Psoas muscle (tissue), 8 donors: ENCODE results near the gene EIF3J. TPM values are rescaled to one million over a fixed set of nuclear protein-coding genes. Genes with fewer than 3 reads are reported as not detected.

Source experiments
- ATAC-seq, 4 donors: fragments of 200-7000 bp; cut with Tn5 transposase; one replicate each; pipeline ENCODE4 v1.9.1; 2020; ENCODE audit warnings: moderate library complexity in 3 of 4, mild to moderate bottlenecking in 2 of 4
- DNase-seq, 2 donors: peaks; one replicate each; pipeline ENCODE4 v3.0.0-alpha.2; 2020
- H3K27ac ChIP-seq: fragments of 200-600 bp; one replicate; pipeline ENCODE4 v1.8.0; 2022
- H3K27me3 ChIP-seq, 3 donors: fragments of 200-600 bp in 1 of 3; one replicate each; pipeline versions ENCODE4 v1.6.1 to v1.8.0; 2013 to 2022; ENCODE audit warnings: low read length in 2 of 3, mild to moderate bottlenecking in 2 of 3, moderate library complexity in 1 of 3; ENCODE audit not compliant: insufficient read depth in 3 of 3
- H3K36me3 ChIP-seq, 2 donors: fragments of 200-600 bp in 1 of 2; one replicate each; pipeline versions ENCODE4 v1.6.1 to v1.8.0; 2013 to 2022; ENCODE audit warnings: low read depth in 1 of 2, mild to moderate bottlenecking in 1 of 2, moderate library complexity in 1 of 2; ENCODE audit not compliant: insufficient read depth in 1 of 2
- H3K4me1 ChIP-seq: fragments of 200-600 bp; one replicate; pipeline ENCODE4 v1.8.0; 2022
- H3K4me3 ChIP-seq: fragments of 200-600 bp; one replicate; pipeline ENCODE4 v1.8.0; 2022; ENCODE audit warnings: mild to moderate bottlenecking
- H3K9me3 ChIP-seq: fragments of 200-600 bp; one replicate; pipeline ENCODE4 v1.8.0; 2022
- WGBS, 3 donors: extraction: QIAGEN DNeasy Blood & Tissue Kit; methylation state at CpG; one replicate each; pipeline versions ENCODE4 v1.1.6 to v1.1.7; 2013; 5-methylcytosine and 5-hydroxymethylcytosine counted together
- intact Hi-C, 2 donors: fragments of 100-400 bp; cut with DNase I; formaldehyde crosslinking; loops; one replicate each; pipeline versions ENCODE4 v1.11.0 to v1.14.2; 2022
- long read RNA-seq, 2 donors: library from polyadenylated mRNA; unstranded; transcript quantifications; one replicate each; pipeline ENCODE4 v2.0.0, GENCODE V29; 2021
- polyA plus RNA-seq, 3 donors: library from polyadenylated mRNA; stranded (reverse); fragments of 200-250 nt; gene quantifications; one replicate each; pipeline ENCODE4 v1.2.3, GENCODE V29; 2013
- total RNA-seq, 4 donors: library from RNA; stranded (reverse); fragmentation: NEBNext Ultra II Directional in 2 of 4; extraction: Animal tissue kit (Norgen Biotek cat#: 25700) in 2 of 4; gene quantifications; one replicate each; pipeline versions ENCODE4 v1.2.1 to v1.2.4, GENCODE V29; 2021 to 2023
- TF ChIP-seq, protein P1 (sequence below): fragments of 200-600 bp; IDR thresholded peaks from one replicate; pipeline ENCODE4 v1.8.0; 2022; ENCODE audit warnings: antibody characterized with exemption
- donor health status: healthy with polysubstance abuse.
- donor health status: DM: no; HTN: no; CAD: no; lungs with moderate emphysema.
- donor health status: Bipolar disorder and iron deficiency.
- donor health status: healthy.
- donor health status: DM: yes; HTN: yes; CAD: no.
- donor health status: DM: no; HTN: no; CAD: no.
- donor health status: DM: no; HTN: no; CAD: no.
- donor health status: DM: yes; HTN: yes; CAD: no.

Gene EIF3J
- total RNA-seq, result 100 to 1,000 TPM; 123 to 233 (median 201) TPM
- polyA plus RNA-seq, result 100 to 1,000 TPM; 162 to 238 (median 213) TPM
- long read RNA-seq, donor 1, transcript EIF3J-201 (8 exons, 2,569 nt), result major isoform, 72 of 106 reads
- long read RNA-seq, donor 1, partial matches to known transcripts, result 29 of 106 reads
- long read RNA-seq, donor 1, other reads (novel, unspliced or antisense), result 5 of 106 reads
- long read RNA-seq, donor 2, transcript EIF3J-201 (8 exons, 2,569 nt), result major isoform, 115 of 161 reads
- long read RNA-seq, donor 2, partial matches to known transcripts, result 39 of 161 reads
- long read RNA-seq, donor 2, other reads (novel, unspliced or antisense), result 5 of 161 reads

GRCh38 chr15:44536962-44537734 lies at the start of gene EIF3J:
Gene EIF3J (plus strand): TSS chr15:44537147. CDS start chr15:44537195, 48 bp downstream.
- intact Hi-C loops, result loop anchor here in 1 of 2 donors (5.0 kb wide), 1 partner anchor 110 kb away; the partner anchor contains the start of gene CTDSPL2
- Histone ChIP-seq H3K4me3 (peak within 1 kb of the TSS; percentile 98), H3K27me3 (no peaks in the 10 kb centered on the region), H3K27ac (peak within 1 kb of the TSS; percentile 99), H3K4me1 (peaks cover 41% of the 10 kb centered on the region), H3K9me3 (no peaks in the 10 kb centered on the region), H3K36me3 (peaks cover 3 to 58% of the 10 kb centered on the region in 2 donors)
- peak; percentile 92 to 95 (median 94) for ATAC-seq
- TF ChIP-seq, protein P1, sequence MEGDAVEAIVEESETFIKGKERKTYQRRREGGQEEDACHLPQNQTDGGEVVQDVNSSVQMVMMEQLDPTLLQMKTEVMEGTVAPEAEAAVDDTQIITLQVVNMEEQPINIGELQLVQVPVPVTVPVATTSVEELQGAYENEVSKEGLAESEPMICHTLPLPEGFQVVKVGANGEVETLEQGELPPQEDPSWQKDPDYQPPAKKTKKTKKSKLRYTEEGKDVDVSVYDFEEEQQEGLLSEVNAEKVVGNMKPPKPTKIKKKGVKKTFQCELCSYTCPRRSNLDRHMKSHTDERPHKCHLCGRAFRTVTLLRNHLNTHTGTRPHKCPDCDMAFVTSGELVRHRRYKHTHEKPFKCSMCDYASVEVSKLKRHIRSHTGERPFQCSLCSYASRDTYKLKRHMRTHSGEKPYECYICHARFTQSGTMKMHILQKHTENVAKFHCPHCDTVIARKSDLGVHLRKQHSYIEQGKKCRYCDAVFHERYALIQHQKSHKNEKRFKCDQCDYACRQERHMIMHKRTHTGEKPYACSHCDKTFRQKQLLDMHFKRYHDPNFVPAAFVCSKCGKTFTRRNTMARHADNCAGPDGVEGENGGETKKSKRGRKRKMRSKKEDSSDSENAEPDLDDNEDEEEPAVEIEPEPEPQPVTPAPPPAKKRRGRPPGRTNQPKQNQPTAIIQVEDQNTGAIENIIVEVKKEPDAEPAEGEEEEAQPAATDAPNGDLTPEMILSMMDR, result peak; percentile 2
- peak; percentile 96 to 98 for DNase-seq
- WGBS, 3 donors, result 0 to 1% (median 0%) methylated on average over 54 to 97 of the region's 97 CpGs

GRCh38 chr15:44489464-44489863 lies 47.5 kb upstream of the EIF3J start:
- intact Hi-C loops, result no loop called here
- Histone ChIP-seq H3K4me1 (peaks cover 16% of the 10 kb centered on the region), H3K9me3 (no peaks in the 10 kb centered on the region), H3K27ac (peak overlapping the region; percentile 24), H3K4me3 (no peak overlapping the region), H3K36me3 (peaks cover 8 to 63% of the 10 kb centered on the region in 2 donors), H3K27me3 (no peaks in the 10 kb centered on the region)
- 96 to 100% (median 98%) methylated on average over 1 of the region's 1 CpG for WGBS, 3 donors
- ATAC-seq, result peak; percentile 79 to 83 (median 80)
- TF ChIP-seq, protein P1, result no peak
- no peak for DNase-seq

- Histone ChIP-seq H3K4me1 (peaks cover 5% of the 10 kb centered on the region), H3K9me3 (no peaks in the 10 kb centered on the region), H3K27me3 (no peaks in the 10 kb centered on the region), H3K4me3 (no peak overlapping the region), H3K36me3 (peaks cover 8 to 67% of the 10 kb centered on the region in 2 donors), H3K27ac (no peak overlapping the region)
- DNase-seq, result no peak
- intact Hi-C loops, result no loop called here
- TF ChIP-seq, protein P1, result no peak
- 77 to 86% (median 79%) methylated on average over 3 of the region's 3 CpGs for WGBS, 3 donors
- ATAC-seq, result no peak
Observed at GRCh38 chr15:44490622-44491021, 46.3 kb upstream of the EIF3J start.

DNA sequence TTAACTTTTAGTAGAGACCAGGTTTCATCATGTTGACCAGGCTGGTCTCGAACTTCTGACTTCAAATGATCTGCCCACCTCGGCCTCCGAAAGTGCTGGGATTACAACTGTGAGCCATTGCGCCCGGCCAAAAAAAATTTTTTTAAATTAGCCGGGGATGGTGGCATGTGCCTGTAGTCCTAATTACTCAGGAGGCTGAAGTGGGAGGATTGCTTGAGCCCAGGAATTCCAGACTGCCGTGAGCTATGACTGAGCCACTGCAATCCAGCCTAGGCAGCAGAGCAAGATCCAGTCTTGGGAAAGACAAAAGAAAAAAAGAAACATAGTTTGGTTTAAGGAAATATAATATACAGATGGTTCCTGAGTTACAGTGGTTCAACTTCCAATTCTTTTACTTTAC lies 44.9 kb upstream of the EIF3J start:
- Histone ChIP-seq H3K27me3 (no peaks in the 10 kb centered on the region), H3K27ac (no peak overlapping the region), H3K4me1 (no peaks in the 10 kb centered on the region), H3K4me3 (no peak overlapping the region), H3K9me3 (no peaks in the 10 kb centered on the region), H3K36me3 (peaks cover 8 to 78% of the 10 kb centered on the region in 2 donors)
- WGBS, 3 donors, result 91 to 94% (median 92%) methylated on average over 7 of the region's 7 CpGs
- TF ChIP-seq, protein P1, result no peak
- no peak for DNase-seq
- intact Hi-C loops, result no loop called here
- ATAC-seq, result no peak
